Lung (tissue), 12 donors: ENCODE measurements around the gene MND1. TPM values are rescaled to one million over a fixed set of nuclear protein-coding genes. Genes with fewer than 3 reads are reported as not detected.

ENCODE experiments used
- ATAC-seq: fragments of 200-7000 bp; cut with Tn5 transposase; one replicate; pipeline ENCODE4 v1.9.1; 2020; ENCODE audit warnings: moderate number of reproducible peaks; ENCODE audit not compliant: insufficient read depth, low FRiP score
- DNase-seq, 3 donors: peaks; one replicate each; pipeline ENCODE4 v3.0.0-alpha.2; 2013 to 2017
- H3K27ac ChIP-seq, 2 donors: one replicate each; pipeline ENCODE4 v1.5.1; 2013; ENCODE audit warnings: mild to moderate bottlenecking in 2 of 2, moderate library complexity in 2 of 2, control low read depth in 1 of 2, inconsistent platforms in 1 of 2, low read depth in 1 of 2, low read length in 1 of 2
- H3K27me3 ChIP-seq, 3 donors: one replicate each; pipeline ENCODE4 v1.5.1; 2013; ENCODE audit warnings: low read length in 2 of 3; ENCODE audit not compliant: control insufficient read depth in 3 of 3, insufficient read depth in 3 of 3
- H3K36me3 ChIP-seq, 4 donors: one replicate each; pipeline ENCODE4 v1.5.1; 2013; ENCODE audit warnings: low read length in 4 of 4, mild to moderate bottlenecking in 1 of 4, moderate library complexity in 1 of 4; ENCODE audit not compliant: control insufficient read depth in 4 of 4, insufficient read depth in 4 of 4
- H3K4me1 ChIP-seq, 5 donors: one replicate each; pipeline ENCODE4 v1.5.1; 2013; ENCODE audit warnings: low read length in 5 of 5, mild to moderate bottlenecking in 2 of 5, moderate library complexity in 1 of 5; ENCODE audit not compliant: control insufficient read depth in 5 of 5, insufficient read depth in 5 of 5
- H3K4me3 ChIP-seq: one replicate; pipeline ENCODE4 v1.5.1; 2013; ENCODE audit warnings: mild to moderate bottlenecking, control low read depth, moderate library complexity
- H3K9ac ChIP-seq, 2 donors: one replicate each; pipeline ENCODE4 v1.5.1; 2013; ENCODE audit warnings: low read length in 2 of 2, control low read depth in 1 of 2; ENCODE audit not compliant: insufficient read depth in 1 of 2
- H3K9me3 ChIP-seq, 4 donors: one replicate each; pipeline ENCODE4 v1.5.1; 2013; ENCODE audit warnings: low read length in 3 of 4, mild to moderate bottlenecking in 1 of 4, moderate library complexity in 1 of 4; ENCODE audit not compliant: control insufficient read depth in 4 of 4, insufficient read depth in 3 of 4
- WGBS, 2 donors: extraction: QIAGEN DNeasy Blood & Tissue Kit; methylation state at CpG; one replicate each; pipeline ENCODE4 v1.1.7; 2013; 5-methylcytosine and 5-hydroxymethylcytosine counted together
- polyA plus RNA-seq, 2 donors: library from polyadenylated mRNA; stranded (reverse); fragments of 200-250 nt; gene quantifications; one replicate each; pipeline ENCODE4 v1.2.1, GENCODE V29; 2013
- total RNA-seq, 2 donors: library from RNA; depleted of rRNA in 1 of 2; stranded (reverse); fragments of >200 nt in 1 of 2; gene quantifications; one replicate each; pipeline ENCODE4 v1.2.1, GENCODE V29; 2014 to 2021
- TF ChIP-seq, protein P1 (sequence below): IDR thresholded peaks from 2 replicates; pipeline ENCODE4 v1.5.1; 2012; ENCODE audit warnings: mild to moderate bottlenecking; ENCODE audit errors: control extremely low read depth, extremely low read depth
- donor health status: control.
- donor health status: control.
- donor health status: Bipolar disorder and iron deficiency.
- donor health status: healthy.
- donor health status: DM: yes; HTN: yes; CAD: no.

MND1 gene
- total and polyA plus RNA-seq, 4 donors, result 0.80 to 4.4 (median 1.2) TPM

DNA sequence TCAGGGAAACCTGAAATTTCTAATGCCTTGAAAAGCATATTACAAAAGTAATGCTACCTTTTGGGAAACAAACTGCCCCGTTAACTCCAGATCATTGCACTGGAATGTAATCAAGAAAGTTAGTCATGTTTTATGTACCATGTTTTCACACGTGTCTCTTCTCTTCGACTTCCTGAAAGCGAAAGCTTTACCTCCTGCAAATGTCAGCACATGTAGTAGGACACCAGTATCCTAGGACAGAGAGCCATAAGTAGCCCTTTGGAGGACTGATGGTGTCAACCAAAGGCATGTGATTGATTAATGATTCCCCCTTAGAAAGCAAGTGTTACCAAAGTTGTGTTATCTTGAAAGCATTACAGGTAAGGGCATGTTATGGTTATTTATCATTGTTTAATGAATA lies 8.8 kb upstream of the MND1 start:
- H3K4me1 ChIP-seq, result no peaks in the 10 kb centered on the region
- H3K36me3 ChIP-seq, result peaks cover 0 to 25% (median 4%) of the 10 kb centered on the region in 4 donors
- ATAC-seq (no peak), DNase-seq (no peak)
- no peak overlapping the region for H3K4me3 ChIP-seq
- H3K27me3 ChIP-seq, result no peaks in the 10 kb centered on the region
- 72% methylated on average over 4 of the region's 4 CpGs for WGBS, 2 donors
- no peaks in the 10 kb centered on the region for H3K9me3 ChIP-seq
- TF ChIP-seq, protein P1, sequence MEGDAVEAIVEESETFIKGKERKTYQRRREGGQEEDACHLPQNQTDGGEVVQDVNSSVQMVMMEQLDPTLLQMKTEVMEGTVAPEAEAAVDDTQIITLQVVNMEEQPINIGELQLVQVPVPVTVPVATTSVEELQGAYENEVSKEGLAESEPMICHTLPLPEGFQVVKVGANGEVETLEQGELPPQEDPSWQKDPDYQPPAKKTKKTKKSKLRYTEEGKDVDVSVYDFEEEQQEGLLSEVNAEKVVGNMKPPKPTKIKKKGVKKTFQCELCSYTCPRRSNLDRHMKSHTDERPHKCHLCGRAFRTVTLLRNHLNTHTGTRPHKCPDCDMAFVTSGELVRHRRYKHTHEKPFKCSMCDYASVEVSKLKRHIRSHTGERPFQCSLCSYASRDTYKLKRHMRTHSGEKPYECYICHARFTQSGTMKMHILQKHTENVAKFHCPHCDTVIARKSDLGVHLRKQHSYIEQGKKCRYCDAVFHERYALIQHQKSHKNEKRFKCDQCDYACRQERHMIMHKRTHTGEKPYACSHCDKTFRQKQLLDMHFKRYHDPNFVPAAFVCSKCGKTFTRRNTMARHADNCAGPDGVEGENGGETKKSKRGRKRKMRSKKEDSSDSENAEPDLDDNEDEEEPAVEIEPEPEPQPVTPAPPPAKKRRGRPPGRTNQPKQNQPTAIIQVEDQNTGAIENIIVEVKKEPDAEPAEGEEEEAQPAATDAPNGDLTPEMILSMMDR, result no peak
- no peak overlapping the region for H3K9ac ChIP-seq
- no peak overlapping the region for H3K27ac ChIP-seq

- TF ChIP-seq, protein P1, result no peak
- peaks cover 0 to 19% (median 3%) of the 10 kb centered on the region in 4 donors for H3K36me3 ChIP-seq
- H3K4me1 ChIP-seq, result peaks cover 0 to 9% (median 0%) of the 10 kb centered on the region in 5 donors
- no peak overlapping the region for H3K4me3 ChIP-seq
- H3K27ac ChIP-seq, result no peak overlapping the region
- no peaks in the 10 kb centered on the region for H3K27me3 ChIP-seq
- peak in 1 of 3 donors; percentile 26 for DNase-seq
- no peak overlapping the region for H3K9ac ChIP-seq
- H3K9me3 ChIP-seq, result no peaks in the 10 kb centered on the region
- ATAC-seq, result no peak
- WGBS, 2 donors, result 58 to 68% methylated on average over 4 of the region's 4 CpGs
Observed at GRCh38 chr4:153337686-153338085, 6.8 kb upstream of the MND1 start.

DNA sequence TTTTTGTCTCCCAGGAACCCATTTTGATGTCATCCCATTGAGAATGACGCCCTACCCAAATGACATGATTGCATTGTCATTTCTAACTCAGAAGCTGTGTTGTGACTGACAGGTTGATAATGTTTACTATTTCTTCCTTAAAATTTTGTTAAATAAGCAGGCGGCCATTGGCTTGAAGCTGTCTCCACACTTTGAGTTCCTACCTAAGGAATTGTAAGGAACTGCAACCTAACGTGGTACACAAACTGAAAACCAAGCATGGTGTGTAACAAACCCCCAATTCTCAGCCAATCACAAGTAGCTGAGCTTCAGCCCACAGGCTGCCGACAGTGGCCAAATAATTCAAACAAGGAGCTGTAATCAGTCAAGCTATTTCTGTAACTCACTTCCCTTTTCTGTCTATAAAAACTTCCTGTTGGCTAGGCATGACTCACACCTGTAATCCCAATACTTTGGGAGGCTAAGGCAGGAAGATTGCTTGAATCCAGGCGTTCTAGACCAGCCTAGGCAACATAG lies 2.9 kb upstream of the MND1 start:
- ATAC-seq (no peak), DNase-seq (peak in 1 of 3 donors; percentile 10)
- Histone ChIP-seq H3K9me3 (no peaks in the 10 kb centered on the region), H3K27me3 (no peaks in the 10 kb centered on the region), H3K4me1 (peaks cover 0 to 12% (median 1%) of the 10 kb centered on the region in 5 donors), H3K36me3 (peaks cover 0 to 8% (median 0%) of the 10 kb centered on the region in 4 donors), H3K4me3 (no peak overlapping the region), H3K9ac (no peak overlapping the region), H3K27ac (no peak overlapping the region)
- TF ChIP-seq, protein P1, result no peak
- WGBS, 2 donors, result 35 to 42% methylated on average over 5 of the region's 5 CpGs
